Endothelial cell of umbilical vein (primary cell): ENCODE results near the gene CMTM7. TPM values are rescaled to one million over a fixed set of nuclear protein-coding genes. Genes with fewer than 3 reads are reported as not detected.

ENCODE experiments used
- BruUV-seq: library from RNA; stranded (reverse); fragments of 400-500 nt; replicated peaks from 2 replicates; lab custom pipeline; 2021; lab: Mats Ljungman, UMichigan
- CTCF ChIA-PET: fragments of 300-600, 350-600 bp; sonication (Branson Sonifier 250); formaldehyde crosslinking; loops from one replicate; lab custom pipeline; 2021; ENCODE audit warnings: antibody characterized with exemption, inconsistent platforms; lab: Charles Lee
- POLR2A ChIA-PET: fragments of 300-600, 350-600 bp; sonication (Branson Sonifier 250); formaldehyde crosslinking; loops from one replicate; lab custom pipeline; 2021; ENCODE audit warnings: antibody characterized with exemption, inconsistent platforms; lab: Charles Lee
- DNase-seq: peaks from one replicate; pipeline ENCODE4 v3.0.0-alpha.2; 2011; ENCODE audit warnings: low read depth, low spot score
- FAIRE-seq: peaks from 2 replicates; lab custom pipeline; 2011; peaks lifted over from hg19 to GRCh38; lab: Jason Lieb, UNC
- H2AFZ ChIP-seq: 2 replicates; pipeline ENCODE4 v1.6.0; 2012; ENCODE audit warnings: low read depth, low read length, control low read depth, inconsistent platforms
- H3K27ac ChIP-seq: 2 replicates; pipeline ENCODE4 v1.5.1; 2011; ENCODE audit warnings: low read depth, mild to moderate bottlenecking, control low read depth, low read length, moderate library complexity; ENCODE audit not compliant: insufficient read depth
- H3K27me3 ChIP-seq, 2 experiments: 2 replicates each; pipeline versions ENCODE4 v1.6.0 to v1.6.1; 2011; ENCODE audit warnings: low read length in 2 of 2, mixed read lengths in 1 of 2; ENCODE audit not compliant: control insufficient read depth in 2 of 2, insufficient read depth in 2 of 2
- H3K36me3 ChIP-seq, 2 experiments: 2 replicates in 1 of 2; 3 replicates in 1 of 2; pipeline ENCODE4 v1.5.1; 2011; ENCODE audit warnings: low read length in 2 of 2, mild to moderate bottlenecking in 1 of 2, moderate library complexity in 1 of 2; ENCODE audit not compliant: control insufficient read depth in 2 of 2, insufficient read depth in 2 of 2; ENCODE audit errors: extremely low read depth in 1 of 2
- H3K4me1 ChIP-seq: 3 replicates; pipeline ENCODE4 v1.5.1; 2011; ENCODE audit warnings: mild to moderate bottlenecking, low read length; ENCODE audit not compliant: control insufficient read depth, insufficient read depth; ENCODE audit errors: extremely low read depth
- H3K4me2 ChIP-seq: 2 replicates; pipeline ENCODE4 v1.6.1; 2011; ENCODE audit warnings: low read length, control low read depth, mixed read lengths; ENCODE audit not compliant: insufficient read depth
- H3K4me3 ChIP-seq, 3 experiments: fragments of 200-600 bp in 1 of 3; sonication (generic), shearing (Covaris generic) in 1 of 3; replicated peaks in 1 of 3; 2 replicates each; pipeline ENCODE4 v1.5.1; 2011 to 2016; ENCODE audit warnings: control low read depth in 3 of 3, low read length in 3 of 3, mild to moderate bottlenecking in 2 of 3, inconsistent platforms in 1 of 3, low read depth in 1 of 3, moderate library complexity in 1 of 3; ENCODE audit not compliant: insufficient read depth in 1 of 3
- H3K79me2 ChIP-seq: 2 replicates; pipeline ENCODE4 v1.6.0; 2012; ENCODE audit warnings: low read length, inconsistent platforms; ENCODE audit not compliant: control insufficient read depth, insufficient read depth
- H3K9ac ChIP-seq: replicated peaks from 2 replicates; pipeline ENCODE3; 2011; ENCODE audit warnings: low read length, control low read depth; ENCODE audit not compliant: insufficient read depth; ENCODE audit errors: extremely low read depth
- H3K9me1 ChIP-seq: replicated peaks from 3 replicates; pipeline ENCODE4 v1.6.0; 2011; ENCODE audit warnings: mild to moderate bottlenecking, low read length; ENCODE audit not compliant: control insufficient read depth, insufficient read depth; ENCODE audit errors: extremely low read depth
- H3K9me3 ChIP-seq: replicated peaks from 2 replicates; pipeline ENCODE4 v1.5.1; 2012; ENCODE audit warnings: low read length, inconsistent platforms; ENCODE audit not compliant: control insufficient read depth, insufficient read depth
- H4K20me1 ChIP-seq: replicated peaks from 2 replicates; pipeline ENCODE3; 2011; ENCODE audit warnings: mild to moderate bottlenecking, low read length; ENCODE audit not compliant: control insufficient read depth, insufficient read depth; ENCODE audit errors: extremely low read depth
- CTCF ChIP-seq, 2 donors: IDR thresholded peaks; 1 replicate in 1 of 2; 2 replicates in 1 of 2; pipeline ENCODE4 v1.5.1; 2011; ENCODE audit warnings: low read length in 2 of 2, mild to moderate bottlenecking in 2 of 2, moderate library complexity in 2 of 2, control low read depth in 1 of 2, inconsistent platforms in 1 of 2, low read depth in 1 of 2; ENCODE audit not compliant: insufficient read depth in 1 of 2; ENCODE audit errors: extremely low read depth in 1 of 2
- EZH2 ChIP-seq: IDR thresholded peaks from 2 replicates; pipeline ENCODE4 v1.6.1; 2012; ENCODE audit warnings: borderline replicate concordance, low read depth, mild to moderate bottlenecking, moderate library complexity, low read length, inconsistent platforms; ENCODE audit not compliant: severe bottlenecking
- FOS ChIP-seq: IDR thresholded peaks from 2 replicates; pipeline ENCODE4 v1.6.1; 2011; ENCODE audit warnings: mild to moderate bottlenecking, low read length, moderate library complexity, borderline replicate concordance; ENCODE audit not compliant: insufficient read depth
- GATA2 ChIP-seq: IDR thresholded peaks from 2 replicates; pipeline ENCODE4 v1.7.0; 2011; ENCODE audit warnings: low read depth, mild to moderate bottlenecking, moderate library complexity, mixed read lengths, low read length; ENCODE audit not compliant: insufficient read length, insufficient read depth
- JUN ChIP-seq: IDR thresholded peaks from 2 replicates; pipeline ENCODE4 v1.6.1; 2011; ENCODE audit warnings: borderline replicate concordance, low read depth; ENCODE audit not compliant: insufficient read length, insufficient read depth
- MAX ChIP-seq: IDR thresholded peaks from 2 replicates; pipeline ENCODE4 v1.6.1; 2011; ENCODE audit not compliant: insufficient read depth, insufficient read length
- MYC ChIP-seq: IDR thresholded peaks from one replicate; pipeline ENCODE4 v1.6.1; 2011; ENCODE audit warnings: mild to moderate bottlenecking, low read depth, low read length
- POLR2A ChIP-seq: IDR thresholded peaks from 2 replicates; pipeline ENCODE4 v1.6.1; 2012; ENCODE audit warnings: low read depth, mild to moderate bottlenecking, control low read depth, low read length
- POLR2AphosphoS5 ChIP-seq: IDR thresholded peaks from 2 replicates; pipeline ENCODE4 v1.6.1; 2012; ENCODE audit warnings: low read depth, mild to moderate bottlenecking, control low read depth, low read length, moderate library complexity; ENCODE audit not compliant: insufficient read depth
- dilution Hi-C: fragments of 300-500 bp; cut with MboI; formaldehyde crosslinking; loops from one replicate; pipeline ENCODE4 v1.15.0; 2019; ENCODE audit warnings: low sequenced_read_pairs; ENCODE audit not compliant: extremely low pct_ligation_motif_present
- intact Hi-C: fragments of 100-400 bp; cut with micrococcal nuclease; formaldehyde crosslinking; loops from one replicate; pipeline ENCODE4 v1.10.0; 2022
- polyA plus RNA-seq, 4 experiments: library from polyadenylated mRNA; depleted of rRNA in 3 of 4; stranded (reverse) in 3 of 4; unstranded in 1 of 4; fragments of >200 nt; gene quantifications; 2 replicates each; pipeline versions ENCODE4 v1.2.1 to v1.2.3, GENCODE V29; 2011 to 2012; ENCODE audit warnings: missing spikeins in 1 of 4
- total RNA-seq: library from RNA; stranded (reverse); gene quantifications from 2 replicates; pipeline ENCODE4 v1.2.3, GENCODE V29; 2021

CMTM7 gene
- total and polyA plus RNA-seq, 2 donors (not counting 3 experiments of a cell fraction or from before 2014, with no cell fraction given): 44.7 to 88.5 TPM

GRCh38 chr3:32423956-32424557, 32.4 kb downstream of the CMTM7 start:
- no peak for FAIRE-seq
- CTCF ChIA-PET: interaction anchor here (1.0 to 4.8 kb wide), 3 partner anchors 26 to 44 kb away, joined by 5 to 56 read pairs (median 7); no protein-coding TSS in a partner anchor

More at GRCh38 chr3:32423956-32424557, 32.4 kb downstream of the CMTM7 start:
- Histone ChIP-seq H4K20me1 (no peaks in the 10 kb centered on the region), H3K36me3 (no peaks in the 10 kb centered on the region), H3K79me2 (peaks cover 62% of the 10 kb centered on the region), H3K27me3 (no peaks in the 10 kb centered on the region), H3K9ac (no peak overlapping the region), H3K9me1 (no peaks in the 10 kb centered on the region), H3K27ac (no peak overlapping the region), H3K4me1 (peaks cover 43% of the 10 kb centered on the region), H2AFZ (no peak overlapping the region), H3K4me2 (no peak overlapping the region), H3K9me3 (no peaks in the 10 kb centered on the region), H3K4me3 (no peak overlapping the region)
- dilution Hi-C loops (no loop called here), intact Hi-C loops (no loop called here)
- POLR2A ChIA-PET: interaction anchor here (1.1 kb wide), 1 partner anchor 9 kb away, joined by 3 read pairs; no protein-coding TSS in a partner anchor
- no peak for TF ChIP-seq POLR2AphosphoS5
- no peak for TF ChIP-seq FOS
- TF ChIP-seq GATA2: no peak
- no peak for TF ChIP-seq EZH2
- no peak for TF ChIP-seq CTCF (IDR thresholded peaks at IDR 0.05; ENCODE audit: extremely low read depth in 1 of 2, insufficient read depth in 1 of 2, low read depth in 1 of 2, low read length in 2 of 2)
- TF ChIP-seq MYC: no peak
- TF ChIP-seq POLR2A: no peak
- TF ChIP-seq JUN: no peak
- no peak for TF ChIP-seq MAX
- BruUV-seq: no TSS peak
- DNase-seq: no peak
